NCI-H128 (cell line): ENCODE results near the gene GTF3C1.

Experiments used
- DNase-seq: peaks from one replicate; lab custom pipeline; 2025; ENCODE audit not compliant: unreplicated experiment; lab: John Stamatoyannopoulos, UW

GTF3C1 gene

DNA sequence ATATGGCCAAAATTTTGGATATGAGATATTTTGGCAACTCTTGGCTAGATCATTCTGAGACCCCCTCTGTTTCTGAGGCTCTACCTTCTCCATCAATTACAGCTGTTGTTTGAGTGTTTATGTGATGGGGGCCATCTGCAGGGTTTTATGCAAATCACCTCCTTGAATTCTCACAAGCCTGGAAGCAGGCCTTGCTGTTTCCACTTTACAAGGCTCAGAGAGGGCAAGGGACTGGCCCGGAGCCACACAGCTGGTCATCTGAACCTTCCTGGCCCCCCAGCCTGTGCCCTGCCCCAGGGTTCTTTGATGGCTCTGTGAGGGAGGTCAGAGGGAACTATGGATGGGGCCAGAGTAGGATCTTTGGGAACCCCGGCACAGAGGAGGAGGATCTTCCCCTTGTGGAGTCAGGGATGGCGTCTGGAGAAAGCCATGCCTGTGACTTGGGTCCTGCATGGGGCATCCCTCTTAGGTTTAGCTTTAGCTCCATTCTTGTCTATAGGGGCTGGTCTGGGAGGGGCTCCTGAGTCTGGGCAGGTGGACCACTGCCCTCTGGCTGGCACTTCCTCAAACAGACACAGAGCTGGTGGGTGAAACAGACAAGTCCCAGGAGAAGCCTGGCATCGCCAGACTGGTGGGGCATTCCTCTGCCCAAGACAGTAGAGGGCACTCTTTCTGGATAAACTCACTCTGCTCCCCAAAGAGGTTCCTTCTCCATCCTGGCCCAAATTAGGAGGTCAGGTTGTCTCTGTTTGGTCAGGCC is 121.5 kb downstream of the GTF3C1 start:
- DNase-seq = no peak

DNA sequence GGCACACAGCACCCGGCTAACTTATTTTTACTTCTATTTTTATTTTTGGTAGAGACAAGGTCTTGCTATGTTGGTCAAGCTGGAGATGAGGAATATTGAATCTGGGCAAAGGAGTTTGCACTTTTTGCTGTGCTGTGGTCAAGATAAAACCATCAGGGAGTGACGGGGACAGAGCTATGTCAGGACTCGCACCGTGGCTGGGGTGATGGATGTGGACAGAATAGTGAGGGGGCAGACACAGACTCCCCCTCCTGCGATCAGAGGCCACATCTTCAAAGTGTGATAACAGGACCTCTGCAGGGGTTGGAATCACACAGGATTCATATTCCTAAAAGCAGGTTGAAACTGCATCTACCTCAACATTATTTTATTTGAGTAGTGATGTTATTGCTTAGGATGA is 122.2 kb downstream of the GTF3C1 start:
- no peak for DNase-seq

DNA sequence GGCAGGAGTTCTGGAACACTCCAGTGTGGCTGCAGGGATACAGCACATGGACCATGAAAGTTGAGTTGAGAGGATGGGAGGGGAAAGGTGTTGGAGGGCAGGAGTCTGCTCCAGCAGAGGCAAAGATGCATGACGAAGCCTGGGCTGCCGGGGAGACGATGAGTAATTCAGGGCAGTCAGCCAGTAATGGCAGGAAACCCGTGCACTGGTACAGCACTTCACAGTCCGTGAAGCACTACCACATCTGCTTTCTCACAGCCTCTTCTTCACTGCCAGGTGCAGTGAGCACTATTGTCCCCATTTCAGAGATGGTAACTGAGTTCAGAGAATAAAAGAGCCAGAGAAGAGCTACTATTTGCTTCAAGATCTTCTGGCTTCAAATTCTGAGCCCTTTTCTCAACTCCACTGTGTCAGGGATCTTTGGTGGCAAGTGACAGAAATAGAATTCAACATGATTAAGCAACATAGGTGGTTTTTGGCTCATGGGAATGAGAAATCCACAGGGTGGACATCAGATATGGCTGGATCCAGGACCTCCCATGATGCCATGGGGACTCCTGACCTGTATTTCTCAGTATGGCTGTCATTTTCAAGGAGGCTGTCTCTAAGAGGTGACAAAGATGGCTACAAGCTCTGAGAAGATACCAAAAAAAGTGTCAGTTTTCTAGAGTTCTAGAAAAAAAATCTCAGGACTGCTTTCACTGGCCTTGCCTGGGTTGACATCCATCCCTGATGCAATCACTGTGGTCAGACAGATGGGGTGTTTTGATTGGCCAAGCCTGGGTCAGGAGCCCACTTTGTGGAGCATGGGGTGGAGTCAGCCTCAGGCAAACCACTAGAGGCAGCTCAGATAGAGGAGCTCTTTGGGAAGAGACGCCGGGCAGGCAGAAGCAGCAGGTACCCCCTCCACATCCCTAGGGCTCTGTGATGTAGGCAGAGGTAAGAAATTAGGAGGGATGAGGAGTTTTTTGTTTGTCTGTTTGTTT is 123.0 kb downstream of the GTF3C1 start:
- DNase-seq = no peak

DNA sequence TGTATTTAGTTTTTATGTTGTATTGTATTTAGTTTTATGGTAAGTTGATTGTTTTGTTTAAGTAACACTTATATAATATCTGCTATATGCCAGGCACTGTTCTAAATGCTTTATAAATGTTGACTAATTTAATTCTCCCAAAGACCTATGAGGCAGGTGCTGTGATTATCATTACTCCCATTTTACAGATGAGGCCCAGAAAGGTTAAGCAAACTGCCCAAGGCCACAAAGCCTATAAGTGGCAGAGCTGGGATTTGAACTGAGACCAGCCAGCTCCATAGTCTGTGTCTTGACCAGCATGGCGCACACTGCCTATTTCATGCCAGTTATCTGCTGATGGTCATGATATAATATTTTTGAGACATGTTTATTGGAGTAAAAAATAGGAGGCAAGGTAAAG is 123.8 kb downstream of the GTF3C1 start:
- DNase-seq = no peak

GRCh38 chr16:27424772-27425498 is 124.8 kb downstream of the GTF3C1 start:
- DNase-seq = no peak

GRCh38 chr16:27421961-27422740 is 127.6 kb downstream of the GTF3C1 start:
- no peak for DNase-seq

GRCh38 chr16:27417047-27417671 is 132.6 kb downstream of the GTF3C1 start:
- DNase-seq = no peak

DNA sequence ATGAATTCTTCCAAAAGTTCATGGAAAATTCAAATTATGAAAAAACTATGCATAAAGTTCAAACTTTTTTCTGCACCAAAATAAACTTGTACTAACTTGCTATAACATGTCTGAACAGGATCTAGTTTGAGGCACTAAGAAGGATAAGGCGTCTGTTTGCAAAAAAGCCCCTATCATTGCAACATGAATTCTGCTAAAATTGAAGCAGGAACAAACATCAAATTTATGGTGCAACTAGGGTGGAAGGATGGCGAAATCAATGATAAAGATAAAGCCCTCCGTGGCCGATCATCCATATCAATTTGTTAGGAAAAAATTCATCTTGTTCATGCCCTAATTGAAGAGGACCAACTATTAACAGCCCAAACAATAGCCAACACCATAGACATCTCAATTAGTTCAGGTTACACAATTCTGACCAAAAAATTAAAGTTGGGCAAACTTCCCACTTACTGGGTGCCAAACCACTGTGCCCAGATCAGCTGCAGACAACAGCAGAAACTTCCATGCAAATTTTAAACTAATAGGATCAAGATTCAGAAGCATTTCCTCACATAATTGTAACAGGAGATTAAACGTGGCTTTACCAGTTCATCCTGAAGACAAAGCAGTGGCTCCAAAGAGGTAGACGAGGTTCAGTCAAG is 134.8 kb downstream of the GTF3C1 start:
- DNase-seq = no peak

DNA sequence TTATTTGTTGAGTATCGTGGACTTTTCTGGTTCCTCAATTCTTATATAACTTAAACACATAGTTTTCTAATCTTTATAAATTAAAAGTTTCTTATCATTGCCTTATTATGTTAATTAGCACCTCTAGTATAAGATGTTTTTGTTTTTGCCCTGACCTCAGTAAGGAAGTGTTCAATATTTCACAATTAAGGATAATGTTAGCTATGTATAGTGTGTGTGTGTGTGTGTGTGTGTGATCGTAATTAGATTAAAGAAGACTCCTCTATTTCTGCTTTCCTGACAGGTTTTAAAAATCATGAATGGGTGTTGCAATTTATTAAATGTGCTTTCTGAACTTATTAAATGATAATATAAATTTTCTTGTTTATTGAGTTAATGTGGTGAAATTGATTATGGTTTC is 135.8 kb downstream of the GTF3C1 start:
- DNase-seq = no peak

- no peak for DNase-seq
These were observed 139.0 kb downstream of the GTF3C1 start for GRCh38 chr16:27410761-27411160.
